Activated naive CD8-positive, alpha-beta T cell treated with anti-CD3 and anti-CD28 coated beads, Interleukin-2, amount 50 U/mL, for 24 hours (primary cell): ENCODE data around the gene FBN1.

Experiments
- ATAC-seq: fragments of 150-1000 bp; cut with Tn5 transposase; one replicate; pipeline ENCODE4 v1.10.0; 2021
- DNase-seq: peaks from one replicate; pipeline ENCODE4 v3.0.0; 2021
- H3K27ac Mint-ChIP-seq: one replicate; pipeline ENCODE4 v1.8.0; 2021; ENCODE audit warnings: mild to moderate bottlenecking, mixed read lengths
- H3K27me3 Mint-ChIP-seq: one replicate; pipeline ENCODE4 v1.8.0; 2021; ENCODE audit warnings: mixed read lengths
- H3K36me3 Mint-ChIP-seq: one replicate; pipeline ENCODE4 v1.8.0; 2021; ENCODE audit warnings: low read depth, mixed read lengths
- H3K4me1 Mint-ChIP-seq: one replicate; pipeline ENCODE4 v1.8.0; 2021; ENCODE audit warnings: mixed read lengths
- H3K4me3 Mint-ChIP-seq: one replicate; pipeline ENCODE4 v1.8.0; 2021; ENCODE audit warnings: mild to moderate bottlenecking, moderate library complexity, mixed read lengths
- H3K9me3 Mint-ChIP-seq: one replicate; pipeline ENCODE4 v1.8.0; 2021; ENCODE audit warnings: mixed read lengths

The FBN1 gene

GRCh38 chr15:48416301-48416700, 229.2 kb downstream of the FBN1 start:
- Mint-ChIP-seq H3K9me3 (no peaks in the 10 kb centered on the region), H3K4me1 (no peaks in the 10 kb centered on the region), H3K36me3 (no peaks in the 10 kb centered on the region), H3K4me3 (no peak overlapping the region), H3K27me3 (no peaks in the 10 kb centered on the region), H3K27ac (no peak overlapping the region)
- no peak for DNase-seq
- ATAC-seq, result no peak

DNA sequence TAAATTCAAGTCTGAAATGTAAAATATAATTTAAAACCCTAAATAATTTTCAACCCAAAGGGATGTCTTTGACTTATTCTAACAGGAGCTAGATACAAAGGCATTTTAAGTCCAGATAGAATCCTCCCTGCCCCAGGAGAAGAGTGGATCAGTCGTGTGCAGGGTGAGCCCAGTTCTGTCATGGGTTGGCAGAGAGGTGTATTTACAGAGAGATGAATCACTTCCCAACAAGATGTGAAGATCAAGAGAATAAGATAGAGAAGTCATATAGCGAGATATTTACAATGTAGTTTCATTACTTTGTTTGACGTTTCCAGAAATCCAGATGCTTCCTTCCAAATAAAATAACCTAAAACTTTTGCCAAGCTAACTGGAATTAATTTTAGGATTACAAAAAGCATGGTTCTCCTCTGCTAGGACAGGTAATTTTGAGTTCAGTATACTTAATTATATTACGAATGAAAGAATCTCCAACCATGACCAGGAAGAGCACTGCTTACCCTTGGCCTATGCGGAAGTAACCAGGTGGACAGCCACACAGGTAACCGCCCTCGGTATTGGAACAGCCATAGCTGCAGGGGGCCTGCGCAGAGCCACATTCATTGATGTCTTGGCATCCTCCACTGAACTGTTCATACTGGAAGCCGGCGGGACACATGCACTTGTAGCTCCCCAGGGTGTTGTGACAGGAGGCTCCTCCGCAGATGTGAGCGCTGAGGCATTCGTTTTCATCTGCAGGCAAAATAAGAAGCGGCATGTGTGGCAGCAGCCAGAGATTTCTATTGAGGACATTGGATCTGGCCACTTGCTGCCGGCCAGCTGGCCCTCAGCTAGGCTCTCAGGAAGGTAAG, 230.2 kb downstream of the FBN1 start:
- Mint-ChIP-seq H3K4me1 (no peaks in the 10 kb centered on the region), H3K36me3 (no peaks in the 10 kb centered on the region), H3K27me3 (no peaks in the 10 kb centered on the region), H3K4me3 (no peak overlapping the region), H3K9me3 (no peaks in the 10 kb centered on the region), H3K27ac (no peak overlapping the region)
- no peak for ATAC-seq
- DNase-seq, result no peak

DNA sequence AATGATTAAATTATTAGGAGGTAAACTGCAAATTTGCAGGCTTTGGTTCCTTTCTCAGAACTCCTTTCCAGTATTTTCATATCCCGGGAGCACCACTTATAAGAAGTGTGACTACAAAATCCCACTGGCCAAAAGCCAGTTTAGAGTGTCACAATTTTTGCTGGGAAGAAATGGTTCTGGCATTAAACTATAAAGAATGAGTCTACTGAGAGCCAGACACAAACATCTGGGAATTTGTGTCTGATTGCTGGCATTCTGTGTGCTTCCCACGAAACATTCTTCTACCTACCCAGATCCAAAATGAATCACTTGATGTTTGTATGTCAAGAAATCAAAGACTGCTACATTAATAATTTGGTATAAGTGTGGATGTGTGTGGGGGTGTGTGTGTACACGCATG, 231.5 kb downstream of the FBN1 start:
- H3K4me1 Mint-ChIP-seq, result no peaks in the 10 kb centered on the region
- no peaks in the 10 kb centered on the region for H3K27me3 Mint-ChIP-seq
- H3K4me3 Mint-ChIP-seq, result no peak overlapping the region
- no peak overlapping the region for H3K27ac Mint-ChIP-seq
- no peak for DNase-seq
- H3K36me3 Mint-ChIP-seq, result no peaks in the 10 kb centered on the region
- no peak for ATAC-seq
- H3K9me3 Mint-ChIP-seq, result no peaks in the 10 kb centered on the region

DNA sequence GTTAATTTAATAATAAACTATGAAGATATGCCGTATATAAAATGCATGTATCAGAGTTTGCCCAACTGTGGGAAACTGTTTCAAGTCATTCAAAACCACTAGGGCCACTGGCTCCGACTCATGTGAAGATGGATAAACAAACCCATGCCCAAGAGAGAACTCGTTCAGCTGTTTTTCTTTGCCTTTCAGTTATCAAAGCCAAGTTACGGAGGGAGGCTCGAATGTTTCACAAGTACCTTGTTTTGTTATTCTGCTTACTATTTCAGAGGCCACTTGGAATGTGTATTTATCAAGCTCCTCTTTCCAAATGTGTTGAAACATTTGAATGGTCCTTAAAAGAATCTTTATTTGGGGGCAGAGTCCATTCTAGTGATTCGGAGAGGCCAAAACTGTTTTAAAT, 232.2 kb downstream of the FBN1 start:
- ATAC-seq, result no peak
- no peaks in the 10 kb centered on the region for H3K4me1 Mint-ChIP-seq
- no peak for DNase-seq
- no peaks in the 10 kb centered on the region for H3K9me3 Mint-ChIP-seq
- H3K36me3 Mint-ChIP-seq, result no peaks in the 10 kb centered on the region
- no peaks in the 10 kb centered on the region for H3K27me3 Mint-ChIP-seq
- H3K4me3 Mint-ChIP-seq, result no peak overlapping the region
- no peak overlapping the region for H3K27ac Mint-ChIP-seq

- no peak overlapping the region for H3K27ac Mint-ChIP-seq
- no peaks in the 10 kb centered on the region for H3K36me3 Mint-ChIP-seq
- H3K27me3 Mint-ChIP-seq, result no peaks in the 10 kb centered on the region
- no peaks in the 10 kb centered on the region for H3K9me3 Mint-ChIP-seq
- no peaks in the 10 kb centered on the region for H3K4me1 Mint-ChIP-seq
- DNase-seq (no peak), ATAC-seq (no peak)
- no peak overlapping the region for H3K4me3 Mint-ChIP-seq
These were observed 233.4 kb downstream of the FBN1 start for GRCh38 chr15:48411971-48412591.

- Mint-ChIP-seq H3K4me3 (no peak overlapping the region), H3K9me3 (no peaks in the 10 kb centered on the region), H3K27me3 (no peaks in the 10 kb centered on the region), H3K4me1 (no peaks in the 10 kb centered on the region), H3K36me3 (no peaks in the 10 kb centered on the region), H3K27ac (no peak overlapping the region)
- DNase-seq, result no peak
- no peak for ATAC-seq
These were observed 235.9 kb downstream of the FBN1 start for GRCh38 chr15:48409623-48410022.

DNA sequence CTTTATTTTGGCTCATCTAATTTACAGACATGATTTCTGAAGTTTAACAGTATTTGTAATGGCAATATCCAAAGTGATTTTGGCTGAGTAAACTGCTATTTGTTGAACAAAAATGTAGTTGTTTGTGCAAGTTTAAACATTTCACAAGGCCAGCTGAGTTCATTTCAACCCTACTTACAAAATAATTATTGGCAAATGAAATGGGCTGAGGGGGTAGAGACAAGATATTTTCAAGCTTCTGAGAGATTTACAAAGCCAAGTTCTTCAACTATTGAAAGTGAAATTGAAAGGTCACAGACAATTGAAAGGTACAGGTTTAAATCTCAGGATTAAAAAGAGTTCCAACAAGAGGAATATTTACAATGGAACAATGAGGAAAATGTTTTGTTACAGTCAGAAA, 237.2 kb downstream of the FBN1 start:
- Mint-ChIP-seq H3K36me3 (no peaks in the 10 kb centered on the region), H3K9me3 (no peaks in the 10 kb centered on the region), H3K4me3 (no peak overlapping the region), H3K4me1 (no peaks in the 10 kb centered on the region), H3K27me3 (no peaks in the 10 kb centered on the region), H3K27ac (no peak overlapping the region)
- DNase-seq (no peak), ATAC-seq (no peak)

- no peaks in the 10 kb centered on the region for H3K27me3 Mint-ChIP-seq
These were observed 237.9 kb downstream of the FBN1 start for GRCh38 chr15:48407646-48408045.

GRCh38 chr15:48406911-48407310, 238.6 kb downstream of the FBN1 start:
- H3K27me3 Mint-ChIP-seq, result no peaks in the 10 kb centered on the region
- no peaks in the 10 kb centered on the region for H3K9me3 Mint-ChIP-seq

More at GRCh38 chr15:48407646-48408045, 237.9 kb downstream of the FBN1 start:
- H3K36me3 Mint-ChIP-seq, result no peaks in the 10 kb centered on the region
- no peak overlapping the region for H3K27ac Mint-ChIP-seq
- ATAC-seq (no peak), DNase-seq (no peak)
- no peaks in the 10 kb centered on the region for H3K9me3 Mint-ChIP-seq
- H3K4me3 Mint-ChIP-seq, result no peak overlapping the region
- H3K4me1 Mint-ChIP-seq, result no peaks in the 10 kb centered on the region

GRCh38 chr15:48406266-48406891, 239.1 kb downstream of the FBN1 start:
- DNase-seq (no peak), ATAC-seq (no peak)
- Mint-ChIP-seq H3K27me3 (no peaks in the 10 kb centered on the region), H3K9me3 (no peaks in the 10 kb centered on the region), H3K27ac (no peak overlapping the region), H3K36me3 (no peaks in the 10 kb centered on the region), H3K4me3 (no peak overlapping the region), H3K4me1 (no peaks in the 10 kb centered on the region)

More at GRCh38 chr15:48406911-48407310, 238.6 kb downstream of the FBN1 start:
- H3K4me1 Mint-ChIP-seq, result no peaks in the 10 kb centered on the region
- no peaks in the 10 kb centered on the region for H3K36me3 Mint-ChIP-seq
- H3K27ac Mint-ChIP-seq, result no peak overlapping the region
- no peak for DNase-seq
- no peak for ATAC-seq
- H3K4me3 Mint-ChIP-seq, result no peak overlapping the region

GRCh38 chr15:48402427-48403177, 242.9 kb downstream of the FBN1 start:
- DNase-seq, result no peak
- no peak for ATAC-seq
- Mint-ChIP-seq H3K9me3 (no peaks in the 10 kb centered on the region), H3K36me3 (no peaks in the 10 kb centered on the region), H3K27ac (no peak overlapping the region), H3K27me3 (no peaks in the 10 kb centered on the region), H3K4me3 (no peak overlapping the region), H3K4me1 (no peaks in the 10 kb centered on the region)

- no peaks in the 10 kb centered on the region for H3K27me3 Mint-ChIP-seq
- H3K4me1 Mint-ChIP-seq, result no peaks in the 10 kb centered on the region
- no peak overlapping the region for H3K27ac Mint-ChIP-seq
- H3K36me3 Mint-ChIP-seq, result no peaks in the 10 kb centered on the region
- DNase-seq (no peak), ATAC-seq (no peak)
- no peak overlapping the region for H3K4me3 Mint-ChIP-seq
- no peaks in the 10 kb centered on the region for H3K9me3 Mint-ChIP-seq
These were observed 245.4 kb downstream of the FBN1 start for GRCh38 chr15:48400086-48400485.

DNA sequence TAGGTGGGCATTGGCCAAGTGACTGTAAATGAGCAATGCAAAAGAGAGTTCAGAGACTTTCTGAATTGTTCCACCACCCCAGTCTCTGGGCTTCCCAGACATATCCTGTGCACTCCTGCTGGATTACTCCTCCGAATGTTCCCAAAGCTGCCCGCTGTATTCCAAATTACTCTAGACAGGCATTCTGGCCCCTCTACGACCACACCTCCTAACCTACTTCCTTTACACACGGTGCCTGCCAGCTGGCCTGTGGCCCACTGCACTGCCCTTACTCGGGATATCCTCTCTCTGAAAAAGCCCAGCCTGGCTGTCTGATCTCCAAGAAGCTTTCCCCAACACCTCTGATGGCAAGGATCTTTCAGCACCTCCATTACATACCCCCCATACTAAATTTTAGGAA, 247.7 kb downstream of the FBN1 start:
- ATAC-seq, result no peak
- no peaks in the 10 kb centered on the region for H3K4me1 Mint-ChIP-seq
- no peak overlapping the region for H3K4me3 Mint-ChIP-seq
- no peaks in the 10 kb centered on the region for H3K9me3 Mint-ChIP-seq
- H3K36me3 Mint-ChIP-seq, result no peaks in the 10 kb centered on the region
- no peak overlapping the region for H3K27ac Mint-ChIP-seq
- peaks cover under 1% of the 10 kb centered on the region for H3K27me3 Mint-ChIP-seq
- no peak for DNase-seq

DNA sequence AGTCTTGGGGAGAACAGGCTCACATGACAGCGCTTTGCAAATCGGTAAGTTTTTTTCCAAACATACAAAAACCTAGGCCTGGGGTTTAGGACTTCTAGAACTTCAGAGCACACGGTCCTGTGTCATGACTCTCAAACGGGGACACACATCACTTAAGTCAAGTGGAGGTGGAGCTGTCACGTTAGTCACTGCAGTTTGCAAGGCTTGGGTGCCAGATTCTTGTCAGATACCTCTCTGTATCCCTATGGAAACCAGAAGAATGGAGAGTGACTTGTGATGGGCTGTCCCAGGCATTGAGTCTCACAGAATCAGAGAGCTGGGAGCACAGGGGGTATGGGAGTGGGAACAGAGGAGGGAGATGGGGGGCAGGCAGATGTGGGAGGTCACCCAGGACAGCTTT, 249.5 kb downstream of the FBN1 start:
- ATAC-seq (no peak), DNase-seq (no peak)
- no peaks in the 10 kb centered on the region for H3K36me3 Mint-ChIP-seq
- H3K4me3 Mint-ChIP-seq, result no peak overlapping the region
- H3K4me1 Mint-ChIP-seq, result no peaks in the 10 kb centered on the region
- H3K27ac Mint-ChIP-seq, result no peak overlapping the region
- H3K9me3 Mint-ChIP-seq, result no peaks in the 10 kb centered on the region
- H3K27me3 Mint-ChIP-seq, result peaks cover 4% of the 10 kb centered on the region
